Measurements from ENCODE around the gene ATP10D.

DNA sequence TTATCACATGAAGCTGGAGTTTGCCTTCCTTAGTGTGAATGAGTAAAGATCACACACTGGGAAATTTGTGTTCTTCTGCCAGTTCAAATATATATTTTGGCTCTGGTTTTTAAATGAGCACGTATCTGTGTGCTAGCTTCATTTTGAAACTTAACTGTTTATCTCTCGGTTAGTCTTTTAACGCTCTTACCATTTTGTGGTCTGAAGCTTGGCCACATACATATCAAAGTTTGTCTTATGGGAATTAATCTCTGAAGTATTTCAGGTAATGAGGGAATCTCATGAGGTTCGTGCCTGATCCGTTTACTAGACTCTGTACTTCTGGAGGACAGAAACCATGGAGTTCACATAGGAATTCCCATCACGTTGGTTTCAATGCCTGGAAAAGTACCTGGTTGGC, 13.8 kb downstream of the ATP10D start:
- TF ChIP-seq CEBPB (IDR thresholded peaks at IDR 0.05; ENCODE audit: low read depth) (no peak), EZH2 (IDR thresholded peaks at IDR 0.05) (no peak), POLR2A (IDR thresholded peaks at IDR 0.05; ENCODE audit: borderline replicate concordance, extremely low read depth, insufficient read depth, insufficient read length) (no peak), POLR2AphosphoS5 (IDR thresholded peaks at IDR 0.05; ENCODE audit: low read depth, low read length) (no peak), ZNF274 (IDR thresholded peaks at IDR 0.05; ENCODE audit: low read depth, low read length) (no peak), FOSL1 (IDR thresholded peaks at IDR 0.05; ENCODE audit: low read depth) (no peak), EZH2phosphoT487 (IDR thresholded peaks at IDR 0.05; ENCODE audit: borderline replicate concordance) (no peak)
- TF ChIP-seq, protein P1, sequence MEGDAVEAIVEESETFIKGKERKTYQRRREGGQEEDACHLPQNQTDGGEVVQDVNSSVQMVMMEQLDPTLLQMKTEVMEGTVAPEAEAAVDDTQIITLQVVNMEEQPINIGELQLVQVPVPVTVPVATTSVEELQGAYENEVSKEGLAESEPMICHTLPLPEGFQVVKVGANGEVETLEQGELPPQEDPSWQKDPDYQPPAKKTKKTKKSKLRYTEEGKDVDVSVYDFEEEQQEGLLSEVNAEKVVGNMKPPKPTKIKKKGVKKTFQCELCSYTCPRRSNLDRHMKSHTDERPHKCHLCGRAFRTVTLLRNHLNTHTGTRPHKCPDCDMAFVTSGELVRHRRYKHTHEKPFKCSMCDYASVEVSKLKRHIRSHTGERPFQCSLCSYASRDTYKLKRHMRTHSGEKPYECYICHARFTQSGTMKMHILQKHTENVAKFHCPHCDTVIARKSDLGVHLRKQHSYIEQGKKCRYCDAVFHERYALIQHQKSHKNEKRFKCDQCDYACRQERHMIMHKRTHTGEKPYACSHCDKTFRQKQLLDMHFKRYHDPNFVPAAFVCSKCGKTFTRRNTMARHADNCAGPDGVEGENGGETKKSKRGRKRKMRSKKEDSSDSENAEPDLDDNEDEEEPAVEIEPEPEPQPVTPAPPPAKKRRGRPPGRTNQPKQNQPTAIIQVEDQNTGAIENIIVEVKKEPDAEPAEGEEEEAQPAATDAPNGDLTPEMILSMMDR (IDR thresholded peaks at IDR 0.05 in 2 of 3, conservative IDR thresholded peaks at IDR 0.05 in 1 of 3; ENCODE audit: borderline replicate concordance in 1 of 3, insufficient read depth in 1 of 3, low read depth in 2 of 3, low read length in 2 of 3) = no peak
- TF ChIP-seq, protein P2, sequence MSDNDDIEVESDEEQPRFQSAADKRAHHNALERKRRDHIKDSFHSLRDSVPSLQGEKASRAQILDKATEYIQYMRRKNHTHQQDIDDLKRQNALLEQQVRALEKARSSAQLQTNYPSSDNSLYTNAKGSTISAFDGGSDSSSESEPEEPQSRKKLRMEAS (IDR thresholded peaks at IDR 0.05) = no peak

Data from HCT116 (cell line).